HG02840 (cell line): ENCODE measurements around the gene PIGS.
"Not testable (repeated sequence)": the region's sequence is repeated elsewhere in the genome, so short reads cannot be mapped to it uniquely, and the experiment has no call there.

Experiments used
- ATAC-seq: cut with Tn5 transposase; IDR thresholded peaks from one replicate; pipeline ENCODE4 v1.9.1; 2021; ENCODE audit warnings: mild to moderate bottlenecking, moderate library complexity, moderate number of reproducible peaks; ENCODE audit not compliant: unreplicated experiment, low FRiP score

The PIGS gene

GRCh38 chr17:28532050-28532960 lies 39.0 kb downstream of the PIGS start:
- ATAC-seq = no peak

- no peak for ATAC-seq
Observed at GRCh38 chr17:28530926-28531325, 40.4 kb downstream of the PIGS start.

- no peak for ATAC-seq
Observed at GRCh38 chr17:28530250-28530649, 41.1 kb downstream of the PIGS start.

GRCh38 chr17:28529013-28529400 lies 42.3 kb downstream of the PIGS start:
- no peak for ATAC-seq

- no peak for ATAC-seq
Observed at GRCh38 chr17:28528327-28529012, 42.9 kb downstream of the PIGS start.

- no peak for ATAC-seq
Observed at GRCh38 chr17:28527859-28528258, 43.5 kb downstream of the PIGS start.

GRCh38 chr17:28527181-28527681 lies 44.1 kb downstream of the PIGS start:
- ATAC-seq = no peak

GRCh38 chr17:28526381-28526780 lies 44.9 kb downstream of the PIGS start:
- no peak for ATAC-seq

- ATAC-seq = no peak
Observed at GRCh38 chr17:28524476-28525424, 46.6 kb downstream of the PIGS start.

GRCh38 chr17:28523876-28524275 lies 47.4 kb downstream of the PIGS start:
- no peak for ATAC-seq

- no peak for ATAC-seq
Observed at GRCh38 chr17:28523186-28523585, 48.1 kb downstream of the PIGS start.

- not testable (repeated sequence) for ATAC-seq
Observed at GRCh38 chr17:28522281-28522680, 49.0 kb downstream of the PIGS start.

GRCh38 chr17:28521311-28522085 lies 49.8 kb downstream of the PIGS start:
- ATAC-seq = no peak

- ATAC-seq = no peak
Observed at GRCh38 chr17:28520687-28521086, 50.6 kb downstream of the PIGS start.

- no peak for ATAC-seq
Observed at GRCh38 chr17:28519236-28519635, 52.1 kb downstream of the PIGS start.

GRCh38 chr17:28518578-28518977 lies 52.7 kb downstream of the PIGS start:
- ATAC-seq = no peak

- ATAC-seq = no peak
Observed at GRCh38 chr17:28518132-28518531, 53.2 kb downstream of the PIGS start.

GRCh38 chr17:28515518-28515917 lies 55.8 kb downstream of the PIGS start:
- ATAC-seq = no peak

GRCh38 chr17:28514561-28515002 lies 56.7 kb downstream of the PIGS start:
- ATAC-seq = no peak

GRCh38 chr17:28513476-28513875 lies 57.8 kb downstream of the PIGS start:
- ATAC-seq = no peak
